GM18861 (cell line): ENCODE results near the gene LIN37.
"Not testable (repeated sequence)": the region's sequence is repeated elsewhere in the genome, so short reads cannot be mapped to it uniquely, and the experiment has no call there.

Source experiments
- ATAC-seq: cut with Tn5 transposase; IDR thresholded peaks from one replicate; pipeline ENCODE4 v1.9.1; 2021; ENCODE audit not compliant: unreplicated experiment

Gene LIN37

DNA sequence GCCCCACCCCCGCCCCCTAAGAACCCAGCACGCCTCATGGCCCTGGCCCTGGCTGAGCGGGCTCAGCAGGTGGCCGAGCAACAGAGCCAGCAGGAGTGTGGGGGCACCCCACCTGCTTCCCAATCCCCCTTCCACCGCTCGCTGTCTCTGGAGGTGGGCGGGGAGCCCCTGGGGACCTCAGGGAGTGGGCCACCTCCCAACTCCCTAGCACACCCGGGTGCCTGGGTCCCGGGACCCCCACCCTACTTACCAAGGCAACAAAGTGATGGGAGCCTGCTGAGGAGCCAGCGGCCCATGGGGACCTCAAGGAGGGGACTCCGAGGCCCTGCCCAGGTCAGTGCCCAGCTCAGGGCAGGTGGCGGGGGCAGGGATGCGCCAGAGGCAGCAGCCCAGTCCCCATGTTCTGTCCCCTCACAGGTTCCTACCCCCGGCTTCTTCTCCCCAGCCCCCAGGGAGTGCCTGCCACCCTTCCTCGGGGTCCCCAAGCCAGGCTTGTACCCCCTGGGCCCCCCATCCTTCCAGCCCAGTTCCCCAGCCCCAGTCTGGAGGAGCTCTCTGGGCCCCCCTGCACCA is 38.9 kb downstream of the LIN37 start:
- no peak for ATAC-seq

DNA sequence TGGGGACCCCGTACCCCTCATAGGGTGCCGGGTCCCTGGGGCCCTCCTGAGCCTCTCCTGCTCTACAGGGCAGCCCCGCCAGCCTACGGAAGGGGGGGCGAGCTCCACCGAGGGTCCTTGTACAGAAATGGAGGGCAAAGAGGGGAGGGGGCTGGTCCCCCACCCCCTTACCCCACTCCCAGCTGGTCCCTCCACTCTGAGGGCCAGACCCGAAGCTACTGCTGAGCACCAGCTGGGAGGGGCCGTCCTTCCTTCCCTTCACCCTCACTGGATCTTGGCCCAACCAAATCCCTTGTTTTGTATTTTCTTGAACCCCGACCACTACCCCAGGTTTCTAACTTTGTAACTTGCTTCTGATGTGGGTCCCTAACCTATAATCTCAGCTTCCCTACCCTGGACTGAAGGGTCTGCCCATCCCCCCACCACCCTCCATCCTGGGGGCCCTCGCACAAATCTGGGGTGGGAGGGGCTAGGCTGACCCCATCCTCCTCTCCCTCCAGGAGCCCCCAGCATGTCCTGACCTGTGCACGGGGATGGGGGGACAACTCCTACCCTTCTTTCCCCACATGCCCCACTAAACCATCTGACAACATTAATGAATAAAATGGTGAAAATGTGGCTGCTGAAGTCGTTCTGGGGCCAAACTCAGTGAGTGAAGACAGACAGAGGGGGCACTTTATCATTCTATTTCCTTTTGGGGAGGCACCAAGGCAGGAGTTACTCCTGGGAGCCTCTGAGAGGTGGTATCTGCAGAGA is 40.0 kb downstream of the LIN37 start:
- no peak for ATAC-seq

DNA sequence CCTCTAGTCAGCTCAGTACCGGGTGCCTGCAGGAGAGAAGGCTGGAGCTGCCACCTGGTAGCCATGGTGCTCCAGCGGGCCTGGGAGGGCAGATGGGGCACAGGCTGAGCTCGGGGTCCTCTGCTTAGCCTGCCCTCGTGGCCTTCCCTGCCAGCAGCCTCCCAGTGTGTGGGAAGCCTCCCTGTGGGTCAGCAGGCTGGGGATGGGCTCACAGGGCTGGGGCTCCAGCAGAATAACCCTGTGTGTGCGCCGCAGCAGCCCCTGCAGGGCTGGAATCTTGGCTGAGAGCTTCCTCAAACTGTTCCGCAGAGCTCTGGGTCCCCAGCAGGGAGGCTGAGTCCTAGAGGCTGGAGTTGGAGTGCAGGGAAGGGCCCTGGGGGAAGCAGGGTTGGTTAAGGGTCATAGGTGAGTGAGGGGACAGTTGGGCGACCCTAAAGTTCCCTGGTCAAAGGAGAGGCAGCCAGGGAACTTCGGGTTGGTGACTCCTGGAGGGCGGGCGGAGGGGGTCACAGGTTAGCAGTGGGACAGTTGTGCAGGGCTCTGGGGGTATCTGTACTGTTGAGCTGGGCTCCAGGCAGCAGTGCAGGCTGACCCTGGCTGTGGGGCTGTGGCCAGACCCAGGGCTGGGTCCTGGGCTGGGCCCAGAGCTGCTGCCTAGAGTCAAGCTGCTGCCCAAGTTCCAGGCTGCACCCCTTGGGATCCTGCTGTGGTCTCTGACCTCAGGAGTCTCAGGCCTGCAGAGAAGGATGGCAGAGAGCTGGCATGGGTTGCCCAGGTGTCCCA is 41.0 kb downstream of the LIN37 start:
- ATAC-seq, result no peak

DNA sequence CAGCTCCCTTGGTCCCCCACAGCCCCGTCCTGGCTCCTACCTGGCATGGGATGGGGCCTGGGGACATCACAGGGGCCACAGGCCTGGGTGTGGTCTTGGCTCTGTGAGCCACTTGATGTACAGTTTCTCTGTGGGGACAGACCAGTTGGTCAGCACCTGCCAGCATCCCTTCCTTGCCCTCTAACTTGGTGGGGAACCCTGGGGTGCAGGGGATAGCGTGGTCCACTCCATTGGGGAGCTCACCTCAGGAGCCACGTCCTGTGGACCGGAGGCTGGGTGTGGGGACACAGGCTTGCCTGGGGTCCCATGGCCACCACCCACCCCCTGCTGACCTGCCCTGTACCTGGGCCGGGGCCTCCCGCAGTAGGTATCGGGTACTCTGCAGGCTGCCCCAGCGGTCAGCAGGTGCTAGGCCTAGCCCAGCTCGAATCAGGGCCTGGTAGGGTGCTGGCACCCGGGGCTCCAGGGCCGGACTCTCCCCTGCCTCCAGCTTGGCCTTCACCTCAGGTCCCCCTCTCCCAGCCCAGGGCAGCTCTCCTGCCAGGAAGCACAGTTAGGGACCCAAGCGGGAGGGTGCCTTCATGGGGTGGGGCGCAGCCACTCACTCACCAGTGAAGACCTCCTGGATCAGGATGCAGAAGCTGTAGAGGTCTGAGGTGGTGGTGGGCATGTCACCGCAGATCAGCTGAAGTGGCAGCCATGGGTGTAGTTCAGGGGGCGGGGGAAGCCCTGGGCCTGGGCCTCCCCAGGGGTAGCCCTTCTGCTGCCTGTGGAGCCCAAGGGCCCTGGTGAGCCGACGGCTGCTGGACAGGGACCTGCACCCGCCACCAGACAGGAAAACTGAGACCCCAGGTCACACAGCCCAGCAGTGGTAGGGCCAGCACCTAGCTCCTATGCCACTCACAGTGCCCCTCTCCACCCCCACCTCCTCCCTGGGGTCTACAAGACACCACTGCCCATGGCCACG is 41.9 kb downstream of the LIN37 start:
- no peak for ATAC-seq

DNA sequence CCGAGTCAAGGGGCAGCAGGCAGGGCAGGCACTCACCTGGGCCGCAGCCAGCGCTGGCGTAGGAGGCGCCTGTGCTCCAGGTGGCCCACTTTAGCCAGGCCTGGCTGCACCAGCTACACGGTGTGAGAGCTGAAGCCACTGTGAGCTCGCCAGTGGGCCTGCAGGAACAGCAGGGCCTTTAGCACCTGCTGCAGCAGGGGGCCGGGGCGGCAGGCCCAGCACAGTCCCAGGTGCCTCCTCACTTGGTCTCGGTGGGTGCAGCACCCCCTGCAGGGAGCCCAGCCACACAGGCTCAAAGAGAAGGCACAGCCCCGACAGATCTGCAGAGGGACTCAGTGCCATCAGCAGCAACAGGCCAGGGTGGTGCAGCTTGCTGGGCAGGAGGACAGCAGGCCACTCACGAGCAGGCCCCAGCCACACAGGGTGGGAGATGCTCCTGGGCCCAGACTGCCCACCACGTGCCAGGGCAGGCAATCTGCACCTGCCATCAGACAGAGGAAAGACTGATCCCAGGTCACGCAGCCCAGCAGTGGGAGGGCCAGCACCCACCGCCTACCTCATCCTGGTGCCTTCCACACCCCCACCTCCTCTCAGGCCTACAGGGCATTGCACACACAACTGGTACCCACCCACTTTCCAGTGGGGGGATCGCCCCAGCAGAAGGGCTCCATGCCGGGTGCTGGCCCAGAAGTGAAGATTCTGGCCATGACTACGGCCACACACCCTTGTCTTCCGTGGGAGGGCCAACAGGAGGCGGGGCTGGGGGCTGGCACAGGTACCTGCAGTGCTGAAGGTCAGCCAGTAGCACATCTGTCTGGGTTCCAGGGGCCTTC is 42.8 kb downstream of the LIN37 start:
- no peak for ATAC-seq

DNA sequence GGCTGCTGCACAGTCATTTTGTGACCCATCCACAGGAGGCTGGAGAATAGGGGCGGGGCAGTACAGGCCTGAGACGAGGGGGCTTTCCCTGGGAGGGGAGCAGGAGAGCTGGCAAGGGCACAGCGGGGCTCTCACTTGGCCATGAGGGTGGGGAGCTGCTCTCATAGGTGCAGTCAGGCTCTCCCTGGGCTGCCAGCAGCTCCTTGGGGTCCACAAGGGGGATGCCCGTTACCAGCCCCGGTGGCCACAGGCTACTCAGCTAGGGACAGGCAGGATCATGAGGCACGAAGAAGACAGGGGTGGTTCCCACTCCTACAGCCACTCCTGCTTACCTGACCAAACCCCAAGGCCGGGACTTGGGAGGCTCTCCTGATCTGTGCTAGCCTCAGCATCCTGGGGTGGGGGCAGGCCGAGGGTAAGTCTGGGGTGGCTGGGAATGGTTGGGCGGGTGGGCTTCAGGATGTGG is 43.5 kb downstream of the LIN37 start:
- ATAC-seq, result no peak

DNA sequence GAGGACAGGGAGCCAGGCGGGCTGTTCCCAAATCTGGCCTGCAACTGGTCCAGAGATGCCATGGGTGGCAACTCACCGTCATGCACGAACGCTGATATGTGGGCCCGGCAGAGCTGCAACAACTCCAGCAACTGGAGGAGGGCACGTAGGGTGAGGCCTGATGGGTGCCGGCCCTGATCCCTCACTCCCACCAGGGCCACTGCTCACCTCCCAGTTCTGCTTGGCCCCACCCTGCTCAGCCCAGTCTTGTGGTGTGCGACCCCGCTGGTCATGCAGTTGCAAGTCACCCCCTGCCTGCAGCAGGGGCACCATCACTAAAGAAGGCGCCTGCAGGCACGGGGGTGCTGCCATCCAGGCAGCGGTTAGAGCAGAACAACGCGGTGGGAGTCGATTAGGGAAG is 43.9 kb downstream of the LIN37 start:
- ATAC-seq, result no peak

DNA sequence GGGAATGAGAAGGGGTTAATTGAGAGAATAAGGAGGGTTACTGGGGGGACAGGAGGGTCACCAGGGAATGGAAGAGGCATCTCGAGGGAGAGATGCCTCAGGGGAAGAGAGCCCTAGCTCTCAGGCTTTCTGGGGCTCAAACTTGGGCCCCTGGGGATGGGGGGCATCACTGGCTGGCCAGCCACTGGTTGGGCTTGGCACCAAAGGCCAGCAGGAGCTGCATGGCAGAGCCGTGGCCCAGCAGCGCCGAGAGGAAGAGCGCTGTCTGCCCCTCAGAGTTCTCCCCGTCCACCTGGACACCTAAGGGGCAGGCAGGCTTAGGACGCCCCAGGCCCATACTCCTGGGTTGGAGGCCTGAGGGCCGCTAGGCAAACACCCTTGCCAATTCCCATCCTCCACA is 44.5 kb downstream of the LIN37 start:
- ATAC-seq, result no peak

DNA sequence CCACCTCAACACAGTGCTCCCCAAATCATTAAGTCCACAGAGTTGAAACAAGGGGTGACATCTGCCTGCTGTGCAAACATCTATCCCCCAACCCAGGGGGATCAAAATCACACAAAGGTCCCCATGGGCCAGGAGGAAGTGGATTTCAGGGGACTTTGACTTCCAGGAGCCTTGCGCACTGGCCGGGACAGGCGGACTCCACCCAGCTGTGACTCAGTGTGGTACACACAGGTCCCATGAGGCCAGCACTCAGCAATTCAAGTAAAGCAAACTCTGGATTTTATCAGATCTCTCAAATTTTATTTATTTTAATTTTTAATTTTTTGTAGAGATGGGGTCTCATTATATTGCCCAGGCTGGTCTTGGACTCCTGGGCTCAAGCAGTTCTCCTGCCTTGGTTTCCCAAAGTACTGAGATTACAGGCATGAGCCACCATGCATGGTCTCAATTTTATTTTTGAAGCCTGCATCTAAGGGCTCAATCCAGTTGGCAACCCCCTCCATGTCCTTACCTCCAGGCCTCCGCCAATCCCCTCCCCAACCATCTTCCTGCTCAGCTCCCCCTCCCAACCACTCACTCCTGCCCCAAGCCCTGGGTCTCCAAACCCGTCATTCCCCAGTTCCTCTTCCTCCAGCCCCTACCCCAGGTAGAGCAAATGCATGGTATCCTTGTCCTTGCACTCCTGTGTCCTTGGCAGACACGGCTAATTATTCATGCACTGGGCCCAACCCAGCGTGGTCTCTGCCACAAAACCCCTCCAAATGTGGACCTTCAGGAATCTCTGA is 45.2 kb downstream of the LIN37 start:
- ATAC-seq, result no peak

DNA sequence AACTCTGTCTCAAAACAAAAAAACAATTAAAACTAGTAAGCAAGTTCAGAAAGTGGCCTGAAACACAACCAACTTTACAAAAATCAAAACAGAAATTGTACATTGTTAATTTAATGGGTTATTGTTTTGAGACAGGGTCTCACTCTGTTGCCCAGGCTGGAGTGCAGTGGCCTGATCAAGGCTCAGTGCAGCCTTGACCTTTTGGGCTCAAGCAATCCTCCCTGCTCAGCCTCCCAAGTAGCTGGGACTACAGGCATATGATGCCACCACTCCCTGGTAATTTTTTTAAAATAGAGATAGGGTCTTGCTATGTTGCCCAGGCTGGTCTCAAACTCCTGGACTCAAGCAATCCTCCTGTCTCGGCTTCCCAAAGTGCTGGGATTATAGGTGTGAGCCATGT is 47.2 kb downstream of the LIN37 start:
- not testable (repeated sequence) for ATAC-seq

DNA sequence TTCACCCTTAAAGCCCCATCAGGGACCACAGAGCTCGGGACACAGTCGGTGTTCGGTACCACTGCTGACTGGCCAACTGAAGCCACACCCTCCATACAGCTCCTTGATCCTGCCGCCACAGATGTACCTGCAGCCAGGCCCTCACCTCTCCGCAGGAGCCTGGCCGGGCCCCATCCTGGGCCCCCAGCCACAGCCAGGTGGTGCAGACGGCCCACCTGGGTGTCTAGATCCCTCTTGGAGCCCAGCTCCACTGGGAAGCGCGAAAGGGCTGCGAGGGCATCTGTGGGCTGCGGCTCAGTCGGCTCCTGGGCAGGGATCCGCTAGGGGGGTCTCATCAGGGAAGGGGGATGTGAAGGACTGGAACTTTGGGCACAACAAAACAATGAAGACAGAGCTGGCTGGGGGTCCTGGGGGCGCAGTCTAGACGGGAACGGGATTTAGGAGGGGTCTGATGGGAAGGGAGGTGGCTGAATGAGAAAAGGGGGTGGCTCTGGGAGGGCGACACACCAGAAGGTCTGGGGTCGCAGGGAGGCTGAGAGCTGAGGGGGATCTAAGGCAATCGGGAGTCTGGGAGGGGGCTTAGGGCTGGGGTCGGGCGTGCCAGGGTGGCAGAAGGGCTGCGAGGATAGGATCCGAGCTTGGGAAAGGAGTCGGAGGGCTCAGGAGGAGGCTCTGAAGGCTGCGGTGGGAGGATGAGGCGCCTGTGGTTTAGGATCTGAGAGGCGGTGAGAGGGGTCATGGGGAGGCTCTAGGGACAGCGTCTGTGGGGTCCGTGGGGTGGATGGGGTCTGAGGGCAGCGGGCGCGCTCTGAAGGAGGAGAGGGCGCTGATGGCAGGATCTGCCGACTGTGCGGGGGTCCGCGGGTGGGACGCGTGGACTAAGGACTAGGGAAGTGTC is 48.5 kb downstream of the LIN37 start:
- ATAC-seq, result no peak

DNA sequence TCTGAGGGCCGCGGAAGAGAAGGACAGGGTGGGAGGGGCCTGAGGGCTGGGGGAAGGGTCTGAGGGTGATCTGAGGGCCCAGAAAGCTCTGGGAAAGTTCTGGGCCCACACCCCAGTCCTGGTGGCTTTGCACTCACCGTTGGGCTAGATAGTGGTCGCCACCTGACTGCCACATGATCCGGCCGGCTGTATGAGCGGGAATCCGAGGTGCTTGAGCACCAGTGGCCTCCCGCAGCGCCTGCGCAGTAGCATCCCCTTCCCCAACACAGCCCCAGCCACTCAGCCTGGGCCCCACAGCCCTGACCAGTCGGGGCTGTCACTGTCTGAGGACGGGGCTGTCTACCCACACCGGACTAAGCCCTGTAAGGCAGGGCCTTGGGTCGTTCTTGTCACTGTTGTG is 49.3 kb downstream of the LIN37 start:
- ATAC-seq, result no peak

DNA sequence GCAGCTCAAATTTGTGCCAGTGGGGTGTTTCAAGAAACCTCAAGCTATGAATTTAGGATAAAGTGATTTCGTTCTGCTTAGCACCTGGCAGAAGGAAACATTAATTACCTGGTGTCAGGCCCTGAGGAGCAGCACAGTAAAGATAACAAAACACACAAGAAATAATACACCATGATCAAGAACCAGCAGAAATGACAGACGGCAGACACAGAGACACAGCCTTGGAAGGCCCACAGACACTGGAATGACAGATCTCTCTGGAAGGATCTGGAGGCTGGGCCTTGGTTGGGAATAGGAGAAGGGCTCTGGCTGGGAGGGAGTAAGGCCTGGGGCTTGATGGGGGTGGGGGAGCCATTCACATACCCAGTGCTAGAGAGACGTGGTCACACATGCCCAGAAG is 53.5 kb downstream of the LIN37 start:
- ATAC-seq, result no peak
